ENCODE measurements around the gene FSTL4. TPM values are rescaled to one million over a fixed set of nuclear protein-coding genes. Genes with fewer than 3 reads are reported as not detected.
"Not testable (repeated sequence)": the region's sequence is repeated elsewhere in the genome, so short reads cannot be mapped to it uniquely, and the experiment has no call there.

Gene FSTL4
- total RNA-seq, 1 donor from 2014 or later, result 0.21 TPM

GRCh38 chr5:133179405-133179804 lies 432.9 kb downstream of the FSTL4 start:
- DNase-seq (ENCODE audit: low spot score), result no peak
- no peaks in the 10 kb centered on the region for H3K4me1 Mint-ChIP-seq (ENCODE audit: unreplicated experiment)
- no peak overlapping the region for H3K27ac Mint-ChIP-seq (ENCODE audit: unreplicated experiment)
- TF ChIP-seq CTCF (IDR thresholded peaks at IDR 0.05; ENCODE audit: unreplicated experiment), result no peak
- no peak overlapping the region for H3K4me3 Mint-ChIP-seq (ENCODE audit: unreplicated experiment)
- H3K27me3 Mint-ChIP-seq (ENCODE audit: unreplicated experiment), result peaks cover 2% of the 10 kb centered on the region
- H3K9me3 Mint-ChIP-seq (ENCODE audit: unreplicated experiment), result no peaks in the 10 kb centered on the region
- H3K36me3 Mint-ChIP-seq (ENCODE audit: low read depth, unreplicated experiment), result no peaks in the 10 kb centered on the region

- H3K9me3 Mint-ChIP-seq (ENCODE audit: unreplicated experiment); H3K36me3 Mint-ChIP-seq (ENCODE audit: low read depth, unreplicated experiment); H3K4me3 Mint-ChIP-seq (ENCODE audit: unreplicated experiment); H3K4me1 Mint-ChIP-seq (ENCODE audit: unreplicated experiment); H3K27me3 Mint-ChIP-seq (ENCODE audit: unreplicated experiment); H3K27ac Mint-ChIP-seq (ENCODE audit: unreplicated experiment); DNase-seq (ENCODE audit: low spot score): not testable (repeated sequence)
These were observed 441.5 kb downstream of the FSTL4 start for GRCh38 chr5:133170756-133171387.

- no peak for TF ChIP-seq CTCF (IDR thresholded peaks at IDR 0.05; ENCODE audit: unreplicated experiment)
- no peak overlapping the region for H3K4me3 Mint-ChIP-seq (ENCODE audit: unreplicated experiment)
- no peak for DNase-seq (ENCODE audit: low spot score)
- H3K4me1 Mint-ChIP-seq (ENCODE audit: unreplicated experiment), result no peaks in the 10 kb centered on the region
- no peak overlapping the region for H3K27ac Mint-ChIP-seq (ENCODE audit: unreplicated experiment)
- H3K9me3 Mint-ChIP-seq (ENCODE audit: unreplicated experiment), result no peaks in the 10 kb centered on the region
- no peaks in the 10 kb centered on the region for H3K36me3 Mint-ChIP-seq (ENCODE audit: low read depth, unreplicated experiment)
- H3K27me3 Mint-ChIP-seq (ENCODE audit: unreplicated experiment), result no peaks in the 10 kb centered on the region
These were observed 447.6 kb downstream of the FSTL4 start for GRCh38 chr5:133164759-133165158.

- TF ChIP-seq CTCF (IDR thresholded peaks at IDR 0.05; ENCODE audit: unreplicated experiment), result no peak
- H3K27ac Mint-ChIP-seq (ENCODE audit: unreplicated experiment), result no peak overlapping the region
- H3K9me3 Mint-ChIP-seq (ENCODE audit: unreplicated experiment), result no peaks in the 10 kb centered on the region
- no peak overlapping the region for H3K4me3 Mint-ChIP-seq (ENCODE audit: unreplicated experiment)
- no peak for DNase-seq (ENCODE audit: low spot score)
- H3K36me3 Mint-ChIP-seq (ENCODE audit: low read depth, unreplicated experiment), result no peaks in the 10 kb centered on the region
- no peaks in the 10 kb centered on the region for H3K27me3 Mint-ChIP-seq (ENCODE audit: unreplicated experiment)
- no peaks in the 10 kb centered on the region for H3K4me1 Mint-ChIP-seq (ENCODE audit: unreplicated experiment)
These were observed 448.5 kb downstream of the FSTL4 start for GRCh38 chr5:133163839-133164238.

GRCh38 chr5:133159543-133159942 lies 452.8 kb downstream of the FSTL4 start:
- Mint-ChIP-seq H3K9me3 (ENCODE audit: unreplicated experiment) (no peaks in the 10 kb centered on the region), H3K36me3 (ENCODE audit: low read depth, unreplicated experiment) (no peaks in the 10 kb centered on the region), H3K4me3 (ENCODE audit: unreplicated experiment) (no peak overlapping the region), H3K27ac (ENCODE audit: unreplicated experiment) (no peak overlapping the region), H3K27me3 (ENCODE audit: unreplicated experiment) (no peaks in the 10 kb centered on the region), H3K4me1 (ENCODE audit: unreplicated experiment) (no peaks in the 10 kb centered on the region)
- DNase-seq (ENCODE audit: low spot score), result no peak
- no peak for TF ChIP-seq CTCF (IDR thresholded peaks at IDR 0.05; ENCODE audit: unreplicated experiment)
